NCI-H1105 treated with DMSO at 0.1 percent for 48 hours (cell line): ENCODE data around the gene DVL2.
"Not testable (repeated sequence)": the region's sequence is repeated elsewhere in the genome, so short reads cannot be mapped to it uniquely, and the experiment has no call there.

Experiments used
- DNase-seq: peaks from one replicate; lab custom pipeline; 2025; lab: John Stamatoyannopoulos, UW

The DVL2 gene

DNA sequence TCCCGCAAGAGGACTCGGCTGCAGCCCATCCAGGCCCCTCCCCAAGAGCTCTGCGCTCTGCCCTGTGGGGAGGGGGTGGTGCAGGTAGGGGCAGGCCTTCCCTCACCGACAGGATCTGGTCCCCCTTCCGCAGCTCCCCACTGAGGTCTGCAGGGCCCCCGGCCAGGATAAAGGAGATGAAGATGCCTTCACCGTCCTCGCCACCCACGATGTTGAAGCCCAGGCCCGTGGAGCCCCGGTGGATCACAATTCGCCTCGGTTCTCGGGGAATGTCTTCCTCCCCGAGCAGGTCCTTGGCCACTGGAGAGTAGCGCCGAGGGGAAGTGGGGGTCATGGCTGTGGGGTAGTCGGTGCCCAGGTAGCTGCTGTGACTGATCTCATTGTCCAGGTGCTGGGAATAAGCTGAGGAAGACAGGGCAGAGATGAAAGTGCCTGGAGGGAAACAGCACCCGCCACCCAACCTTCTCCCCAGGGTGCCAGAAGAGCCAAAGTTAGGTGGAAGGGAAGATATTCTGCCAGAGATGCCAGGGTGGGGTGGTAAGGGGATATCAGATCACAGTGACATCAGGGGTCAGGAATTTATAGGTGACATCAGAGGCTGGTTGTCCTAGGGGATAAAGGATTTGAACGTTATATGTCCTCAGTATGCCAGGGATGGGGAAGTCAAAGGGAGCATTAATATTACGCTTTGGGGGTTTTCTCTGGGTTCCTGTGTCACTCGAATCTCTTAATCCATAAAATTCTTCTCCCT lies 37.5 kb downstream of the DVL2 start:
- DNase-seq = no peak

DNA sequence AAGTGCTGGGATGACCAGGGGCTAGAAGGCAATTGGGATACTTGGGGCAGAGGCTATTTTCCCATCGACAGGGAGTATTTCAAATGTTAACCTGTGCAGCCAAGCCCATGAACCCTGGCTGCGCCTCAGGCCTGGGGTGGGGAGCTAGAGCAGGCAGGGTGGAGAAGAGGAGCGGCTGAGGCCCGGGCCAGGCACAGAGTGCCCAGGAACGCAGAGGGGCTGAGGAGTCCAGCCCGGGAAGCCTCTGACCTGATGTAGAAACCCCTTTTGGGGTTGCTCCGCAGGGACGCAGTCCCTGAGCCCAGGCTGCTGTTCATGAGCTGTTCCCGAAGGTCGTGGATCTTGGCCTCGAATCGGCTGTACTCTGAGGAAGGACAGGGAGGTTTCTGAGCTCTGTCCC lies 38.3 kb downstream of the DVL2 start:
- no peak for DNase-seq

DNA sequence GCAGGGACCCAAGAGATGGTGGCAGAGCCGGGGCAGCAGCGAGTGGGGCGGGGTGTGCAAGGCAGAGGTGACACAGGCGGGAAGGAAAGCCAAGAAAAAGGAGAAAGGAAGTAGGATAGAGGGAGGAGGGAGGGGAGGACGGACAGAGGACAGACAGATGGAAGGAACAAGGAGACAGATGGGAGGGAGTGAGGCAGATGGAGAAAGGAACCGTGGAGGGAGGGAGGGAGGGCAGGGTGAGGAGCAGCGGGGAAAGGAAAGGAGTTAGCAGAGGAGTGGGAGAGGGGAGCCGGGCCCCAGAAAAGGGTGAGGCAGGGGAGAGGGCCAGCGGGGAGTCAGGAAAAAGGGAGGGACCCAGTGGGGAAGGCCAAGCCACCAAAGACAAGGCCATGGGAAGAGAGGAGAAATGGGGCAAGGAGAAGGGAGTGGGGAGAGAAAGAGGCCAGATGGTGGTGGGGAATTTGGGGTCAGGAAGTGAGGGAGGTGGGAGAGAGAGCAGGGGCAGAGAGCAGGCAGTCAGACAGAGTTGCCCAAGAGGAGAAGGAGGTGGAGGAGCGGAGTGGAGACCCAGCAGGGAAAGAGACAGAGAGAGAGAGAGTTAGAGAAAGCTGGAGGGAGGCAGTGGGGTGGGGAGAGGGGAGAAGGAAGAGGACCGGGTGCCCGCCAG lies 41.9 kb downstream of the DVL2 start:
- DNase-seq = no peak

DNA sequence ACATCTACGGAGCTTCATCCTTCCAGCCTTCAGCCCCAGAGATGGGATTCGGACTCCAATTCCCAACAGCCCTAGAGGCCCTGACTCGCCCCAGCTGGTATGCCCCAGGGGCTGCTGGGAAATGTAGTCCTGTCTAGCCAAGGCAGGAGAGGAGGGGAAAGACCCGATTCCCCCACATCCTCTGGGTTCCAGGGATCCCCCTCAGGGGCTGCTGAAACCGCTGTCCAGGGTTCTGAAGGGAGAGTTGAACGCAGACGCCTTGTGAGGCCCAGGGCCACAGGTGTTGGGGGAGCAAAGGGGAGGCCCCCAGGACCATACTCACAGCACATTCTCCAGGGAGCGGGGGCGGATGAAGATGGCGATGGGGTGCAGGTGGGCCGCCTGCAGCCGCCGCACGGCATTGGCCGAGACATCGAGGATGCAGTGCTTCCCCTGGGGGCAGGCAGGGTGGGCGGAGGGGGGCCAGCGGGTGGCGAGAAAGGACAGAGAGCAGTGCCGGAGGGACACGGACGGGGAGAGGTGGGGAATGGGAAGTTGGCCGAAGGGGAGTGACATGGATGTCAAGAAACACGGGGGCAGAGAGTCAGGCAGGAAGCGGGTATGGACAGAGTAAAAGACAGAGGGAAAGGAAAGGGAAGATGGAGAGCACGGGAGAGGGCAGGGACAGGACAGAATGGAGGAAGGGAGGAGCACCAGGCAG lies 42.6 kb downstream of the DVL2 start:
- no peak for DNase-seq

DNA sequence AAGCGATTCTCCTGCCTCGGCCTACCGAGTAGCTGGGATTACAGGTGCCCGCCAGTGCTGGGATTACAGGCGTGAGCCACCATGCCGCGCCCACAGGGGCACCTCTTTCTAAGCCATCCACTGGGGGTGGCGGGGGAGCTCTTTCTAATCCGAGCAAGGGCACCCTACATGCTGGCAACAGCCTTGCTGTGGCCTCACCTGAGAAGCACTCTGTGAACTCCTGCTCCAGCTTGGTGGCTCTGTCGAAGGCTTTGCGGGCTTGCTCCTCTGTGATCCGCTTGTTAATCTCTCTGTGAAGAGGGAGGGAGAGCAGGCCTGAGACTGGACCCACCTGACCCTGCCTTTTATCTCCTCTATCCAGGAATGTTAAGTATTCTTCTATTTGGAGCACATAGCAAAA lies 43.2 kb downstream of the DVL2 start:
- DNase-seq = no peak

DNA sequence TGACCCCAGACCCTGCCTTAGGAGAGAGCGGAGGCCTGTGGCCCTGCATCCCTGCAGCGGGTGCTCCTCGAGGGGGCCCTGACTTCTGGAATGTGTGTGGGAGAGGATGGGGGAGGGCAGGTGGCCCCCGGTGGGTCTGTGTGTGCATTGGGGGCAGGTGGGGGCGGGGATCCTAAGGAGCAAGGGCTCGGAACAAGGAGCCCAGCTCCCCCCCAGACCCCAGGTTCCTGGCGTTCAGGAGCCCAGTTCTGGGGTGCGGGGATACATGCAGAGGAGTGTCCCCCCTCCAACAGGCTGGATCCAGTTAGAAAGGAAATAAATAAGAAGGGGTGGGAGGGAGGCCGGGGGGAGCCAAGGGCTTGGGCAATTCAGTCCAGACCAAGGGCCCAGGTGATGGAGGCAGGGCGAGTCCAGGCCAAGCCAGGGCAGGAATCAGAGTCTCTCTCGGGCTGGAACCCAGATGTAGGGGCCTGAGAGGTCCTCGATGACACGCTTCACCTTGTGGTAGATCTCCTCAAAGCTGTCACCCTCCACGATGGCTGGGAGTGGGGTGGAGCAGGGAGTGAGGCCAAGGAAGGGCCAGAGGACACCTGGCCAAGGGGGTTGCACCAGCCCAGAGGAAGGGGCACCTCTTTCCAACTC lies 43.9 kb downstream of the DVL2 start:
- DNase-seq = no peak

DNA sequence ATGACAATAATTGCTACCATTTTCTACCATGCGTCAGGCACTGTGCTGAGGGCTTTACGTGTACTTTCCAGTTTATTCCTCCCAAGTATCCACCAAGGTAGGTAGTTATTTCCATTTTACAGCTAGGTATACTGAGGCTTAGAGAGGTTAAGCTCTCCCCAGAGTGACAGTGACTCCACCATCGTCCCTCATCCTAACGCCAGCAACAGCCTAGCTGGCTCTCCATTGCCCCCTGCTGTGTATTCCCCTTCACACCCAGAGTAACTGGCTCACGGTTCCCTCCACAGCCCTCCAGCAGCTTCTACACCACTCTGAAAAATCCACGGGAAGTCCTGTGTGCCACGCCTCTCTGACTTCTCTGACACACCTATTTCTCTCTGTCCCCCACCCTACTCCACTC lies 48.1 kb downstream of the DVL2 start:
- DNase-seq = no peak

DNA sequence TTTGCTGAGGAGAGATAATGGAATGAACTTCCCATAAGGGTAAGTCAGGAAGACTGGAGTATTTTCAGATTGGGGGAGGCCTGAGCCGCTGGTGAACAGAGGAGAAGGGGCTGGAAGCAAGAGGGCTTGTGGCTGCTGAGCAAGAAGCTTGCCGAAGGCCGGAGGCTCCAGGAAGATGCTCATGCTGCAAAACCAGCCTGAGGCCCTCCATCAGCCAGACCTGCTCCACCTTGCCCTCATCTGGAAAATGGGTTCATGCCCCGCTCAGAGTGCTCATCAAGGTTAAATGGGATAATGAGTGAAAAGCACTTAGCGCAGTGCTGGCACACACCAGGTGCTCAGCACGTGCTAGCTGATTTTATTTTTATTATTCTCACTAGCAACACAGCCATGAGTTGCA lies 49.7 kb downstream of the DVL2 start:
- no peak for DNase-seq

DNA sequence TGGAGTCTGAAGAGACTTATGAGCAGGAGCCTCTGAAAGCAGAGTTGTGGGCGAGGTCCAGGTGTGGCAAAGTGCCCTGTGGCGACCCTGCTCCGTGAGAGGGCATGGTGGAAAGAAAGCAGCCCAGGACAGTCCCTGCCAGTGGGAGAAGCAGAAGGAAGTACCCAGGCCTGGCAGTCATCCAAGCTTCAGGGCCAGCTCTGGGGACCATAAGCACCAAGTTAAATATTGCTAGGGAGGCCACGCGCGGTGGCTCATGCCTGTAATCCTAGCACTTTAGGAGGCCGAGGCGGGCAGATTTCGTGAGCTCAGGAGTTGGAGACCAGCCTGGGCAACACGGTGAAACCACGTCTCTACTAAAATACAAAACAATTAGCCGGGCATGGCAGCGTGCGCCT lies 50.2 kb downstream of the DVL2 start:
- DNase-seq = peak; percentile 9

DNA sequence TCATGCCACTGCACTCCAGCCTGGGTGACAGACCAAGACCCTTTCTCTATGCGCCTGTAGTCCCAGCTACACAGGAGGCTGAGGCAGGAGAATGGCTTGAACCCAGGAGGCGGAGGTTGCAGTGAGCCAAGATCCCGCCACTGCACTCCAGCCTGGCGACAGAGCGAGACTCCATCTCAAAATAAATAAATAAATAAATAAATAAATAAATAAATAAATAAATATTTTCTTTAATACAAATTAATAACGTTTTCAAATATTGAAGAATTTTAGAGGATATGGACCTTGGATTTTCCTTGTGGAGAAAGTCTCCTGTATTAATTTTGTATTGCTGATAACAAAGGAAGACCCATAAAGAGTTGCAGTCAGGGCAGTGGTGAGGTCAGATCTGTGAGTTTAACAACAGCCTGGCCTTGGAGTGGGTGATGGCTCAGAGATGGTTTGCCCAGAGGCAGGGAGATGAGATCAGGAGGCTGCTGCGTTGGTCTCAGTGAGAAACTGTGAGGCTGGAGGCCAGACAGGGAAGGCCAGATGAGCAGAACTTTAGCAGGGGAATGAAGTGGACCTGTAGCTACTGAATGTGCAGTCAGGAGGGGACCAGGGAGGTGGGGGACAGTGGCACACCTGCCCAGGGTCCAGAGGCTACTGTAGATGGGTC lies 50.8 kb downstream of the DVL2 start:
- DNase-seq = no peak

DNA sequence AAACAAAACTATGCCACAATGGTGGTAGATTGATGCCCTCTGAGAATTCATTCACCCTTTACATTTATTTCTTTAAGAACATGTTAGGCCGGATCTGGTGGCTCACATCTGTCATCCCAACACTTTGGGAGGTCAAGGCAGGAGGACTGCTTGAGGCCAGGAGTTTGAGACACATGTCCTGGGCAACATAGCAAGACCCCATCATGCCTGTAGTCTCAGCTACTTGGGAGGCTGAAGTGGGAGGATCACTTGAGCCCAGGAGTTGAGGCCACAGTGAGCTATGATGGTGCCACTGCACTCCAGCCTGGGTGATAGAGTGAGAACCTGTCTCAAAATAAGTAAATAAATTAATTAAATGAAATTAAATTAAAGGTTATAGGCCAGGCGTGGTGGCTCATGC lies 52.2 kb downstream of the DVL2 start:
- DNase-seq = not testable (repeated sequence)

DNA sequence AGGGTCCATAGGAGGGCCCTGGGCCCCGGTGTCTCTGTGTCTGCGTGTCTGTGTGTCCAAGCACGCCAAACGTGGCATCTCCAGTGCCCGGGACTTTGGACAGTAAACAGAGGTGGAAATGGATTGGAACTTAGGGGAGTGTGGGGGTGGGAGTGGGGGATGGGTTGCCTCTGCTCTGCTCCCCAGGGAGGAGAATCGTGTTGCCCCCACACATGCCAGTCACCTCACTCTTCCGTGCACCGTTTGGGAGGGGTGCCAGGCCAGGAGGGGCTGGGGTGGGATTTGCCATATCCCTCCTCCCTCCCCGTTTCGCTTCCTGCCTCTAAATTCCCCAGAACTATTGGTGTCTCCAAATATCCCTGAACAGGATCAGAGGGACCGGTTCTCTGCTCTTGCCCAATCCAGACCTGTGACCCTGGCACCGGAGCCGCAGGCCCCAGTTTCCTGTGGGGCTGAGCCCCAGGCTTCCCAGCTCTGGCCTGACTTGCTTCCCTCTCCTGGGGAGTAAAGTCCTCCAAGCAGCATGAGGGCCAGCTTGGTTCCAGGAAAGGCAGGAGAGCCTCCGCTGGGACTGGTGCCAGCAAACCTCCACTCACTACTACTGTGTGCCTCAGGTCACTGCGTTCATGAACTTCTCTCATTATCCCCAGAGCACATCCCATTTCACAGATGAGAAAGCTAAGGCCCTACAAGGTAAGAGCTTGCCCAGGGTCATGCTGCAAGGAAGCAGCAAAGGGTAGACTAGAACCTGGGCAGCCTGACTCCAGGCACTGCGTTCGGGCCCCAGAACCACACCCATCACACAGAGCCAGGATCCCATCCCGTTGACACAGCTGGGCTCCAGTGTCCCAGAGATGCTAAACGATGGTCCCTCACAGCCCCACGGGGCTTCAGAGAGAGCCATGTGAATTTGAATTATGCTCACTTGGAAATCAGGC lies 54.7 kb downstream of the DVL2 start, which contains the start of gene ASGR1:
ASGR1 (minus strand) TSS at position 54 of the 938 bp plus-strand sequence. CDS start 807 bp downstream, outside the sequence.
- DNase-seq = no peak

DNA sequence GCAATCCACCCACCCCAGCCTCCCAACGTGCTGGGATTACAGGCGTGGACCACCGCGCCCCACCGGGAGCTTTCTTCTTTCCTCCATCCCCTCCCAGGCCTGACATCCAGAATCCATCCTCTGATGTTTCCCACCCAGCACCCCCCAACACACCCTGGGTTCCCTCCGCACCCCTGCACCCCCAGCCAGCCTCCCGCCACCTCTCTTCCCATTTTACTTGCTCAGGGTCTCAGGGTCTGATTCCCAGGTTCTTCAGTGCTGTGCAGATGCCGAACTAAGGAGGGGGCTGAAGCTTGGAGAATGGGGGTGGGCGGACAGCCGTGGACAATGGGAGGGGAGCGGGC lies 55.4 kb downstream of the DVL2 start:
- DNase-seq = no peak

DNA sequence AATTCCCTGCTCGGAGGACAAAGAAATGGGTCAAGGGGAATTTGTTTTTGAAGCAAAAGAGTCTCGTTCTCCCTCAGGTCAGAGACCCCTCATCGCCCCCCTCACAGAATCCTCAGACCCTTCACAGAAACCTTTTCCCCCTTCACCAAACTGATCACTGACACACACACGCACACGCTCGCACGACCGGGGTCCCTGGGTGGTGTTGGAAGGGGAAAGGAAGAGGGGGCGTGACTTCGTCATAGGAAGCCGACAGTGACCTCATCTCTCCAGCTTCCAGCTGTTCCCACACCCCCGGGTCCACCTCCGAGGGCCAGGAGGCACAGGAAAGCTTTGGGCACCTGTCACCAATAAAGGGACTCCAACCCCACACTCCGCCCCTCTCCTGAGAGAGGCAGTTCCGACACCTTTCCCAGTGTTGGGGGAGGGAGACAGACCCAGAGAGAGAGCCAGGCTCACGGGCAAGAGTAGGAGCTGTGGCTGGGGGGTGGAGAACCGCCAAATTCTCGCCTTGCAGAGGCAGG lies 56.3 kb downstream of the DVL2 start:
- peak; percentile 76 for DNase-seq

DNA sequence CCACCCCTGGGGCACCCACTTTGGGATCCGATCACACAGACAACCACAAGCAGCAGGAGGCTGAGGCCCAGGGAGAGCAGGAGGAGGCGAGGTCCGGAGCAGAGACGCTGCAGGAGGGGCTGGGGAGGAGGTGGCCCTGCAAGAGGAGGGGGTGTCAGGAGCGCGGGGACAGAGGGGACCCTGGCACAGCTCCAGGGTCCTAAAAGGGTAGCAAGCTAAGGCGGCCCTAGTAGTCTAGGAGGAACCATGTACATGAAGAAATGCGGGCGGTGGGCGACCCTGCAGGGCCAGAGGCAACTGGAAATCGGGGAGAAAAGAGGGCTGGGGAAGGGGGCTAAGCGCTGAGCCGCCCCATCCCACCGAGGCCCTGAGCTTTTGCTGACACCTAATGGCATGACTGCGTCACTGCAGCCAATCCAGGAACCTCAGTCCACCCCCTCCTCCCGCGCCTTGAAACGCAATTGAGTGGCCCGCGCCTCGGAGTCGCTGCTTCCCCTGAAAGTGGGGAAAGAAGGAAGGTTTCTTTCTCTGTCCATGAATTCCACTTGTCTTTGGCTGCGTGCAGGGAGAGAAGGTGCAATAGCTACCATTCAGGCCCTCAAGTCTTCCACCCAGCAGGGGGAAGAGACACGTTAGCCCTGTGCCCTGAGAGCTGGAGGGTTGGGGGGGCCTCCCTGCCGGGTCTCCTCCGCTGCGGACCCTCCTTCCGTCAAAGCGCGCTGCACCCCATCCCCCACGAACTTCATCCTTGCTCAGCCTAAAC lies 56.9 kb downstream of the DVL2 start:
- DNase-seq = peak; percentile 80

DNA sequence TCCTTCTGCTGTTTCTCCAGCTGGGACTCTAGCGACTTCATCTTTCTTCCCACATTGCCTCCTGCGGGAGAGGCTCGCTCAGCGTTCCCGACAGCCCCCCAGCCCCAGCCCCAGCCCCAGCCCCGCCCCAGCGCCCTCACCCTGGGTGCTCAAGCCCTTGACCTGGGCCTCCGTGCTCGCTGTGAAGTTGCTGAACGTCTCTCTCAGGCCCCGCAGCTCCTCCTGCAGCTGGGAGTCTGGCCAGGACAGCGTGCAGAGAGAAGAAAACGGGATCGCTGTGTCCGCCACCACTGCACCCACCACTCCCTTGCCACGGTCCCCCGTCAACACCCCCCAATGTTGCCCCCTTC lies 57.5 kb downstream of the DVL2 start:
- peak; percentile 13 for DNase-seq

DNA sequence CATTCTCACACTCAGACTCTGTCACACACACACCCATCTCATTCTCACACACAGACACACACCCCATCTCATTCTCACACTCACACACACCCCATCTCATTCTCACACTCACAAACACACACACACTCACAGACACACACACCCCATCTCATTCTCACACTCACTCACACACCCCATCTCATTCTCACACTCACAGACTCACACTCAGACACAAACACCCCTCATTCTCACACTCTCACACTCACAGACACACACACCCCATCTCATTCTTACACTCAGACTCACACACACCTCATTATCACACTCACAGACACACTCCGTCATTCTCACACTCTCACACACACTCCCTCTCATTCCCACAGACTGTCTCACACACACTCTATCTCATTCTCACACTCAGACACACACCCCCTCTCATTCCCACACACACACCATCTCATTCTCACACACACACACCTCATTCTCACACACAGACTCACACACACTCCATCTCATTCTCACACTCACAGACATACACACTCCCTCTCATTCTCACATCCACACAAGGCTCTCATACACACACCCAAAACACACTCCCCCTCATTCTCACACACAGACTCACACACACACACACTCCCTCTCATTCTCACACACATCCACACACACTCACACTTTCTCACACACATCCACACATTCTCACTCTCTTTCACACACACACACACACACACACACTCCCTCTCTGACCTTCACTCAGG lies 58.0 kb downstream of the DVL2 start:
- DNase-seq = no peak
